DND-41 (cell line): ENCODE results near the gene ZFPL1.
A peak's percentile ranks its signal among the peaks of the same experiment; 100 is the strongest.

Source experiments
- ATAC-seq: fragments of 200-7000 bp; cut with Tn5 transposase; 3 replicates; pipeline ENCODE4 v1.9.1; 2021; ENCODE audit warnings: low read depth; ENCODE audit not compliant: insufficient read depth
- DNase-seq: peaks from one replicate; pipeline ENCODE4 v3.0.0-alpha.2; 2020
- H2AFZ ChIP-seq: 2 replicates; pipeline ENCODE4 v1.6.0; 2012; ENCODE audit warnings: low read depth, low read length
- H3K27ac ChIP-seq: 2 replicates; pipeline ENCODE4 v1.5.1; 2012; ENCODE audit warnings: low read length, inconsistent platforms
- H3K27me3 ChIP-seq: fragments of 200-600 bp; sonication (generic); 2 replicates; pipeline ENCODE4 v1.6.0; 2012; ENCODE audit warnings: low read length, mild to moderate bottlenecking, inconsistent platforms; ENCODE audit not compliant: insufficient read depth, poor library complexity
- H3K36me3 ChIP-seq: 2 replicates; pipeline ENCODE4 v1.5.1; 2012; ENCODE audit warnings: low read length, inconsistent platforms; ENCODE audit not compliant: insufficient read depth
- H3K4me1 ChIP-seq: 2 replicates; pipeline ENCODE4 v1.5.1; 2012; ENCODE audit warnings: mild to moderate bottlenecking, low read length; ENCODE audit not compliant: insufficient read depth
- H3K4me2 ChIP-seq: 2 replicates; pipeline ENCODE4 v1.6.0; 2012; ENCODE audit warnings: mild to moderate bottlenecking, moderate library complexity, low read length, inconsistent platforms; ENCODE audit not compliant: insufficient read depth
- H3K4me3 ChIP-seq, 2 experiments: fragments of 200-600 bp in 1 of 2; shearing (Covaris generic) in 1 of 2; 2 replicates each; pipeline ENCODE4 v1.5.1; 2012 to 2016; ENCODE audit warnings: inconsistent platforms in 2 of 2, low read length in 2 of 2, mild to moderate bottlenecking in 2 of 2, low read depth in 1 of 2, moderate library complexity in 1 of 2
- H3K79me2 ChIP-seq: 2 replicates; pipeline ENCODE4 v1.6.0; 2012; ENCODE audit warnings: low read length, inconsistent platforms; ENCODE audit not compliant: insufficient read depth
- H3K9ac ChIP-seq: 2 replicates; pipeline ENCODE4 v1.6.0; 2012; ENCODE audit warnings: low read depth, mild to moderate bottlenecking, inconsistent platforms, low read length, moderate library complexity
- H3K9me3 ChIP-seq: 2 replicates; pipeline ENCODE4 v1.5.1; 2012; ENCODE audit warnings: low read length, moderate library complexity, mild to moderate bottlenecking, inconsistent platforms; ENCODE audit not compliant: insufficient read depth, severe bottlenecking
- H4K20me1 ChIP-seq: 2 replicates; pipeline ENCODE4 v1.6.0; 2012; ENCODE audit warnings: low read length; ENCODE audit not compliant: insufficient read depth
- EZH2 ChIP-seq: IDR thresholded peaks from 3 replicates; pipeline ENCODE4 v1.6.1; 2012; ENCODE audit warnings: borderline replicate concordance, low read depth, mild to moderate bottlenecking, moderate library complexity, low read length, inconsistent platforms; ENCODE audit not compliant: severe bottlenecking
- TF ChIP-seq, protein P1 (sequence below): IDR thresholded peaks from 2 replicates; pipeline ENCODE4 v1.5.1; 2012; ENCODE audit warnings: borderline replicate concordance, low read length, moderate library complexity, mild to moderate bottlenecking; ENCODE audit not compliant: poor library complexity, severe bottlenecking; ENCODE audit errors: extremely low read depth

Gene ZFPL1

DNA sequence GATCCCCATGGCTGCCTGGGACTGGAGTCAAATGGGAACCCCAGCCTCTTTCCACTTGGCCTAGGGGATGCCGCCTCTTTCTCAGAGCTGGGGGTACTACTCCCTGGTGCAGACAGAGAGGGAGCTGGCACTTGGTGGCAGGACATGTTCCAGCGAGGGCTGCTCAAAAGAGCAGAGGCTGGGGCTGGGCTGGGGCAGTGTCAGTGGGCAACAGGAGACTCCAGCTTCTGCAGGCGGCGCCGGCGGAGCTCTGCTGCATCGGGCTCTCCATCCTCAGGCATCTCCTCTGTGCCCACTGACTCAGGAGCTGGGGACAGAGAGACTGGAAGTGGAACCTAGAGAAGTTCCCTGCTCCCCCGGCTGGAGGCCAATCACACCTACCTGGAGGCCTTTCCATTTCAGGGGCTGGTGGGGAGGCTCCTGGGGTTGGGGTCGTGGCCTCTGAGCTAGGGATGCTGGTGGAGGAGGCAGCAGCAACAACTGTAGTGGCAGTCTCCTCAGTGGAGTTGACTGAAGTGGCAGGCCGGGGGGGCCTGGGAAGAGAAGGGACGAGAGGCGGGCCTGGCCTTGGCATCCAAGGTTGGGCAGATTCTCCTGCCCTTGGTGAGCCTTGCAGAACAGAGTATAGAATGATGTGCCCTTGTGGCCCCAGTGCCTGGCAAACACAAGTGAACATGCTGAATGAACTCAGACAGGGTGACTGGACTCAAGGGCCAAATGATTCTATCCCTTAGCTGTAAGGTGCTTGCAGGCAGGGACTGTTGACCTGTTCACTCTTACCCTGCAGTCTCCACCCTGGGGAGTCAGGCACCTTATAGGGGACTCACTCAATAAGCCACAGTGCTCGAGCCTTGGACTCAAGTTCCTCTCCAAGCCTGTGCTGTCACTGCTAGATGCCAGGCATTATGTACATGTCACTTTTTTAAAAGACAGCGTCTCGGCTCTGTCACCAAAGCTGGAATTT, 44.4 kb downstream of the ZFPL1 start:
- H3K4me1 ChIP-seq: peaks cover 21% of the 10 kb centered on the region
- no peaks in the 10 kb centered on the region for H3K27me3 ChIP-seq
- H3K79me2 ChIP-seq: peaks cover 27% of the 10 kb centered on the region
- peaks cover 14% of the 10 kb centered on the region; the same call in 1 of the 2 replicates for H4K20me1 ChIP-seq
- no peak overlapping the region for H3K27ac ChIP-seq
- no peak overlapping the region for H2AFZ ChIP-seq
- no peak overlapping the region for H3K9ac ChIP-seq
- no peak overlapping the region for H3K4me3 ChIP-seq
- peak; percentile 22; the same call in 1 of the 3 replicates for ATAC-seq
- no peak for DNase-seq
- TF ChIP-seq, protein P1, sequence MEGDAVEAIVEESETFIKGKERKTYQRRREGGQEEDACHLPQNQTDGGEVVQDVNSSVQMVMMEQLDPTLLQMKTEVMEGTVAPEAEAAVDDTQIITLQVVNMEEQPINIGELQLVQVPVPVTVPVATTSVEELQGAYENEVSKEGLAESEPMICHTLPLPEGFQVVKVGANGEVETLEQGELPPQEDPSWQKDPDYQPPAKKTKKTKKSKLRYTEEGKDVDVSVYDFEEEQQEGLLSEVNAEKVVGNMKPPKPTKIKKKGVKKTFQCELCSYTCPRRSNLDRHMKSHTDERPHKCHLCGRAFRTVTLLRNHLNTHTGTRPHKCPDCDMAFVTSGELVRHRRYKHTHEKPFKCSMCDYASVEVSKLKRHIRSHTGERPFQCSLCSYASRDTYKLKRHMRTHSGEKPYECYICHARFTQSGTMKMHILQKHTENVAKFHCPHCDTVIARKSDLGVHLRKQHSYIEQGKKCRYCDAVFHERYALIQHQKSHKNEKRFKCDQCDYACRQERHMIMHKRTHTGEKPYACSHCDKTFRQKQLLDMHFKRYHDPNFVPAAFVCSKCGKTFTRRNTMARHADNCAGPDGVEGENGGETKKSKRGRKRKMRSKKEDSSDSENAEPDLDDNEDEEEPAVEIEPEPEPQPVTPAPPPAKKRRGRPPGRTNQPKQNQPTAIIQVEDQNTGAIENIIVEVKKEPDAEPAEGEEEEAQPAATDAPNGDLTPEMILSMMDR: no peak
- no peak for TF ChIP-seq EZH2
- H3K4me2 ChIP-seq: no peak overlapping the region
- no peaks in the 10 kb centered on the region for H3K9me3 ChIP-seq
- H3K36me3 ChIP-seq: peaks cover 91% of the 10 kb centered on the region

DNA sequence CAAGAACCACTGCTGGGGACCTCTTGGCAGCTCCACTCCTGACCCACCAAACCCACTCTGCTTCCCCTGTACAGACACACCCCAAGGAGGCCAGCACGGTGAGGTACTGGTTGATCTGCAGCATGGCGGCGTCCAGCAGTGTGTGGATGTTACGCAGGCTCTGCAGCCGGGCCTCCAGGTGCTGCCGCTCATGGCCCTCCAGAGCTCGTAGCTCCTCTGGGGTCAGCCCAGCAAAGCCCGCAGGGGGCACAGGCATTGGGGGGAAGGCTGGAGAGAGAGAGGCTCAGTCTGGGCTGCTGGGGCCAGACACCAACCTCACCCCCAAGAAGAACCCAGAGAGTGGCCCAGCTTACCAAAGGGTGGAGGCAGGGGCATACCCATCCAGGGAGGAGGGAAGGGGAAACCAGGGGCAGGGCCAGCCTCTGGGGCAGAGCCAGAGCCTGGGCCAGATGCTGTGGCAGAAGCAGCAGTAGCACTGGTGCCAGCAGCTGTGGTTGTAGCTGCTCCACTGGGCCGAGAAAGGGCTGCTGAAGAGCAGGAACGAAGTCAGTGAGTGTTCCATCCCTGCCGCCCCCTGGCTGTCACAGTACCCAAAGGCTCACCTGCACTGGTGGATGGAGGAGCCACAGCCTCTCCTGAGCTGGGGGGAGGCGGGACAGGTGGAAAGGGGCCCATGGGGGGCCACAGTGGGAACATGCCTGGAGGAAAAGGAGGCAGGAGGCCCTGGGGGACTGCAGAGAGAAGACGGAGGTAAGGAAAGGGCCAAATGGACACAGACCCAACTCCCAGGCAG, 45.8 kb downstream of the ZFPL1 start:
- H4K20me1 ChIP-seq: peaks cover 21% of the 10 kb centered on the region
- H3K27ac ChIP-seq: no peak overlapping the region
- no peak for TF ChIP-seq EZH2
- TF ChIP-seq, protein P1: no peak
- no peak for ATAC-seq
- H2AFZ ChIP-seq: no peak overlapping the region
- DNase-seq: no peak
- peaks cover 82% of the 10 kb centered on the region for H3K36me3 ChIP-seq
- H3K4me3 ChIP-seq: no peak overlapping the region
- peaks cover 26% of the 10 kb centered on the region for H3K79me2 ChIP-seq
- no peak overlapping the region for H3K9ac ChIP-seq
- H3K27me3 ChIP-seq: no peaks in the 10 kb centered on the region
- no peaks in the 10 kb centered on the region for H3K9me3 ChIP-seq
- H3K4me2 ChIP-seq: no peak overlapping the region
- peaks cover 18% of the 10 kb centered on the region for H3K4me1 ChIP-seq

DNA sequence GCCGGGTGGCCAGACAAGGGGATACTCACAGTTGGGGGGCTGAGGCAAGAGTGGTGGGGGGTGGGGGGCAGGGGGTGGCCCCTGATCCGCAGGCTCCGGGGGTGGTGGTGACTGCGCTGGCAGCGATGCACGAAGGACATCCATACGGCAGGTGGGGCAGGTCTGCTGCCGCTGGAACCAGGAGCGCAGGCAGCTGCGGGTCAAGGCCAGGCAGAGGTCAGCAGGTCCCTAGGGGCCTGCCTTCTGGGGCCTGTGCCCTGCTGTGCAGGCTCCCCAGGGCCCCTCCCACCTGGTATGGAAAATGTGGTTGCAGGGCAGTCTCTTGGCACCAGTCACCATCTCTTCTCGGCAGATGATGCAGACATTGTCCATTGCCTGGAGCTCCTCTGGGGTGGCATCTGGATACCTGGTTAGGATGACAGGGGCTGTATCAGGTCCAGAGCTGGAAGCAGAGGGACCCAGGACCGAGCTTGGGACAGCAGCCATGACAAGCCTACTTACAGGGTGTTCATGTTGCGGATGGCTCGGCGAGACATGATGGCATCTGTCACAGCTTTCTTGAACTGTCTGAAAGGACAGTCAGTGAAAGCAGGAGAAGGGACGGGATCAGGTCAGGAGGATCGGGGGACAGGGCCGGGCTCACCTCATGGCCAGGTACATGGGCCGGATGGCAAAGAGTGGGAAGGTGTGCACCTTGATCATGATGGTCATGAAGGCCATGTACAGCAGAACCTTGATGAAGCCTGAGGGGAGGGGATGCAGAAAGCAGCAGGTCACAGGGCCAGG, 46.8 kb downstream of the ZFPL1 start:
- Histone ChIP-seq H3K36me3 (peaks cover 72% of the 10 kb centered on the region), H3K9ac (no peak overlapping the region), H3K27me3 (no peaks in the 10 kb centered on the region), H3K27ac (no peak overlapping the region), H3K4me2 (no peak overlapping the region), H4K20me1 (peaks cover 21% of the 10 kb centered on the region), H3K79me2 (peaks cover 26% of the 10 kb centered on the region), H3K4me3 (no peak overlapping the region), H3K4me1 (peaks cover 25% of the 10 kb centered on the region), H3K9me3 (no peaks in the 10 kb centered on the region), H2AFZ (no peak overlapping the region)
- no peak for ATAC-seq
- no peak for DNase-seq
- no peak for TF ChIP-seq EZH2
- TF ChIP-seq, protein P1: no peak
